RWPE1 (cell line): ENCODE data around the gene ZACN.

Experiments used
- CTCF ChIA-PET: fragments of 350-600 bp; sonication (Branson Sonifier 250); formaldehyde crosslinking; extraction: SDS; loops from one replicate; lab custom pipeline; 2021; lab: Yijun Ruan, JAX
- POLR2A ChIA-PET: fragments of 400-600 bp; formaldehyde crosslinking; extraction: SDS; loops from one replicate; lab custom pipeline; 2020; ENCODE audit warnings: antibody characterized with exemption; ENCODE audit not compliant: low non-redundant PET; lab: Yijun Ruan, JAX
- DNase-seq: peaks from one replicate; pipeline ENCODE4 v3.0.0; 2012; ENCODE audit warnings: low spot score
- H3K27ac ChIP-seq: fragments of 450-650 bp; 2 replicates; pipeline ENCODE4 v1.5.1; 2017
- TF ChIP-seq, protein P1 (sequence below): fragments of 450-650 bp; conservative IDR thresholded peaks from 2 replicates; pipeline ENCODE4 v1.5.1; 2017; ENCODE audit warnings: low read depth, mild to moderate bottlenecking

ZACN gene

DNA sequence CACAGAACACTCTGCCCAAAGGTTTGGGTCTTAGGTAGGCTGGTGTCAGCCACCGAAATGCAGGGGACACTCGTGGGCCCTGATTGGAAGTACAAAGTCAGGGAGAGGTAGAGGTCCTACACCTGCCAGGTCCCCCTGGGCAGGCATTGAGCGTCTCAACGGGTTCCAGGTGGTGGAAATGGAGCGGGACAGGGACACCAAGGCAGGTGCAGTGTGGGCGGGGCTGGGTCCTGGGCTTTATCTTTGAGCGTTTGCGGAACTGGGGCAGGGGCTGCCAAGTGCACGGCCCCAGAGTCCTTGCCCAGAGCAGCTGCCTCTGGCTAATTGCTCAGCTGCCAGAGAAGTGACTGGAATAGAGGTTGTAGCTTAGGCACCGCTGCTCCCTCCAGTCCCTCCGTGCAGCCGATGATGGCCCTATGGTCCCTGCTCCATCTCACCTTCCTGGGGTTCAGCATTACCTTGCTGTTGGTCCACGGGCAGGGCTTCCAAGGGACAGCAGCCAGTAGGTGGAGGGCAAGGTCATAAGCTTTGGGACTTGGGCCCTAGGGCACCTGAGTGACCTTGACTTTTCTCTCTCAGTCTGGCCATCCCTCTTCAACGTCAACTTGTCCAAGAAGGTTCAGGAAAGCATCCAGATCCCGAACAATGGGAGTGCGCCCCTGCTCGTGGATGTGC lies at the start of gene ZACN:
Gene ZACN, plus strand, starts transcription at position 323 of the 675 bp plus-strand sequence. Its CDS starts 83 bp downstream, at position 406.
- TF ChIP-seq, protein P1, sequence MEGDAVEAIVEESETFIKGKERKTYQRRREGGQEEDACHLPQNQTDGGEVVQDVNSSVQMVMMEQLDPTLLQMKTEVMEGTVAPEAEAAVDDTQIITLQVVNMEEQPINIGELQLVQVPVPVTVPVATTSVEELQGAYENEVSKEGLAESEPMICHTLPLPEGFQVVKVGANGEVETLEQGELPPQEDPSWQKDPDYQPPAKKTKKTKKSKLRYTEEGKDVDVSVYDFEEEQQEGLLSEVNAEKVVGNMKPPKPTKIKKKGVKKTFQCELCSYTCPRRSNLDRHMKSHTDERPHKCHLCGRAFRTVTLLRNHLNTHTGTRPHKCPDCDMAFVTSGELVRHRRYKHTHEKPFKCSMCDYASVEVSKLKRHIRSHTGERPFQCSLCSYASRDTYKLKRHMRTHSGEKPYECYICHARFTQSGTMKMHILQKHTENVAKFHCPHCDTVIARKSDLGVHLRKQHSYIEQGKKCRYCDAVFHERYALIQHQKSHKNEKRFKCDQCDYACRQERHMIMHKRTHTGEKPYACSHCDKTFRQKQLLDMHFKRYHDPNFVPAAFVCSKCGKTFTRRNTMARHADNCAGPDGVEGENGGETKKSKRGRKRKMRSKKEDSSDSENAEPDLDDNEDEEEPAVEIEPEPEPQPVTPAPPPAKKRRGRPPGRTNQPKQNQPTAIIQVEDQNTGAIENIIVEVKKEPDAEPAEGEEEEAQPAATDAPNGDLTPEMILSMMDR: no peak
- no peak within 1 kb of the TSS for H3K27ac ChIP-seq
- POLR2A ChIA-PET: no interaction called here
- DNase-seq: no peak
- CTCF ChIA-PET: no interaction called here

DNA sequence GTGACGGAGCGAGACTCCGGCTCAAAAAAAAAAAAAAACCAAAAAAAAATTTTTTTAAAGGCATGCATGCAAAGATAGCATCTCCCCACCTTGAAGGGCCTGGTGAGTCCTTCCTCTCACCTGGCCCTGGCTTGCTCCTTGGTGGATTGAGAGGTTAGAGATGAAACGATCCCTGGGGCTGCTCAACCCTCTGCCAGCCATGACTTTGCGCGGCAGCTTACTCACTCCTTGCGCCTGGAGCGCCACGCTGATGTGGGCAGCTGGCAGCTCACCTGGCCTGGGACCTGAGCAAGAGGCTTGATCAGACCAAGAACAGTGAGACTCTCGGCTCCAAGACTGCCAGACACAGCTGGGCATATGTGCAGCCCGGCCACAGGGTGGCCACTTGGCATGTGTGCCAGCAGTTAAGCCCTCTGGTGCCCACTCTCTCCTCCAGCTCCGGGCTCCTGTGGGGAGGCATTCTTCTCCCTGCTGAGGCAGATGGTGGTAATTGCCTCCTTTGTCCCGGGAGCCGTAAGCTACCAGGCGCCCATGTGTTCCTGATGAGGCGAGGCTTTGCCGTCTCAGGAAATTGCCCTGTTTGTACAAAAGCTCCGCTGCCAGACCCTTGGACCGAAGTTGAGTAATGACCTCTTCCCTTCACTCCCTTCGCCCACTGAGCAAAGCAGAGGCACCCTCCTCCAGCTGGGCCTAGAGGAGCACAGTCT lies 46.8 kb upstream of the ZACN start:
- POLR2A ChIA-PET: no interaction called here
- CTCF ChIA-PET: interaction anchor here (0.6 kb wide), 2 partner anchors 89 to 172 kb away, joined by 3 to 4 read pairs; no protein-coding TSS in a partner anchor
- no peak overlapping the region for H3K27ac ChIP-seq
- TF ChIP-seq, protein P1: no peak
- no peak for DNase-seq

DNA sequence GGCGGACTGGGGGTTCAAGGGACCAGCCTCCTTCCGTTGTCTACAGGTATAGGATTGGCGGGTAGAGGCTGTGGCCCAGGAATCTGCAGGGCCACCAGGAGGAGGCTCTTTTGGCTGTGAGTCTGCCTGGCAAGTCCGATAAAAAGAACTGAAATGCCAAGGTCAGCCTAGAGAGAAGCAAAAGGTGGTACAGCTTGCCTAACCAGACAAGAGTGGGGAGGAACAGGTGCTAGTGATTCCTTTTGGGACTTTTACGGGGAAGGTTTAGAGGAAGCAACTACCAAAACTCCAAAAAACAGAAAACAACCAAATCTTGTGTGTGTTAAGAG lies 46.2 kb upstream of the ZACN start:
- no peak for DNase-seq
- POLR2A ChIA-PET: no interaction called here
- TF ChIP-seq, protein P1: no peak
- H3K27ac ChIP-seq: no peak overlapping the region
- CTCF ChIA-PET: no interaction called here

DNA sequence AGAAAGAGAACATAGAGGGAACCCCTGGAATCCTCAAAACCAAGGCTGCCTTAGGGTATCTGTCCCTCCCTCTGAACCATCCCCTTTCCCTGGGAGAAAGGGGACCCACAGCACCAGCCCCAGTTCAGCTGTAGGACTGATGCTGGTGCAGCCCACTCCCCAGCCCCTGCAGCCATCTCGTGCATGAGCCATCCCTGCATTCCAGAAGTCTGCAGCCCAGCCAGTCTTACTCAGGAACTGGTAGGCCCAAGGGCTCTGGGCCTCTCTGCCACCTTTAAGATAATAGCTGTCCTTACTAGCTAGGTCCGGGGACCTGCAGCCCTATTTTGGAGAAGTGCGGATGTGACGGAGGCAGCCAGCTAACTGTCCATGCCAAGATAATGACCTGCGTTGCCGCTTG lies 45.8 kb upstream of the ZACN start:
- ChIA-PET CTCF (no interaction called here), POLR2A (no interaction called here)

DNA sequence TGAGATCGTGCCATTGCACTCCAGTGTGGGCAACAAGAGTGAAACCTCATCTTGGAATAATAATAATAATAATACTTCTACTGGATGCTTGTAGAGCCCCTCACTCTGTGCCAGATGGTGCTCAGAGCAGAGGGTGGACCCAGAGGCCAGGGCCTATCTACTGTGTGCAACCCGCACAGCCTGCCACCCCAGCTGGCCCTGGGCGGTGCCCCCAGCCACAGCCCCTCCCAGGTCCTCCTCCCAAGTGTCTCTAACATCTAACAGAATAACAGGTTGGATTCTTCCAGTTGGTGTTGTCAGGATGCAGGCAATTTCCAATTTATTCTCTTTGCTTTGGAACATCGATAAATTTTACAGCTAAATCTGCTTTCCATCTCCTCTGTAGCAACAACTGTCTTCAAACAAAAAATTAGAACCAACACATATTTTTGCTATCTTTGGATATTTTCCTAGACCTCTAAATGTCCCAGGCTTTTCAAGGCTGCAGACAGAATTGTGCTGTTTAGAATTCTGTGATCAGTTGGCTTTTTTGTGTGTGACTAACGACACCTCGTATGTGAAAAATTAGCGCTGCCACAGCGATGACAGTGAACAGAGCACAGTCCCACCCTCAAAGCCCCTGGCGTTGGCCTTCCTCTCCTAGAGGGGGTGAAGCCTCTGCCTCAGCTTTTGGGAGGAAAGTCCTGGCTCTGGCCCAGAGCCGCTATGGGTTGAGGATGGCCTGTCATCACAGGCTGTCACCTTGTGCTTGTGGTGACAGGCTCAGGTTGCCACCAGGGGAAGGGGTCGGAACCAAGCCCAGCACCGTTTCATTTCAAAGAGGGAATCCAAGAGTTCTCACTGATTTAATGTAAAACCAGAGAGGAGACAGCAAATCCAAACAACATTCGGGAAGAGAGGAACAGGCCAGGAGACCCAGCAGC lies 44.3 kb upstream of the ZACN start:
- TF ChIP-seq, protein P1: no peak
- no peak for DNase-seq
- H3K27ac ChIP-seq: no peak overlapping the region
- CTCF ChIA-PET: interaction anchor here (0.6 to 0.7 kb wide), 2 partner anchors 20 to 63 kb away, joined by 3 to 5 read pairs; no protein-coding TSS in a partner anchor
- POLR2A ChIA-PET: no interaction called here

More for the DNA sequence above, 45.8 kb upstream of the ZACN start:
- no peak overlapping the region for H3K27ac ChIP-seq
- DNase-seq: no peak
- TF ChIP-seq, protein P1: no peak
